VCaP (cell line): ENCODE results near the gene COL18A1.
"Not testable (repeated sequence)": the region's sequence is repeated elsewhere in the genome, so short reads cannot be mapped to it uniquely, and the experiment has no call there.

Experiments
- H3K27ac ChIP-seq: fragments of 450-650 bp; 2 replicates; pipeline ENCODE4 v1.5.1; 2017
- TF ChIP-seq, protein P1 (sequence below): fragments of 450-650 bp; conservative IDR thresholded peaks from 2 replicates; pipeline ENCODE4 v1.5.1; 2017; ENCODE audit warnings: mild to moderate bottlenecking, moderate library complexity

Gene COL18A1

DNA sequence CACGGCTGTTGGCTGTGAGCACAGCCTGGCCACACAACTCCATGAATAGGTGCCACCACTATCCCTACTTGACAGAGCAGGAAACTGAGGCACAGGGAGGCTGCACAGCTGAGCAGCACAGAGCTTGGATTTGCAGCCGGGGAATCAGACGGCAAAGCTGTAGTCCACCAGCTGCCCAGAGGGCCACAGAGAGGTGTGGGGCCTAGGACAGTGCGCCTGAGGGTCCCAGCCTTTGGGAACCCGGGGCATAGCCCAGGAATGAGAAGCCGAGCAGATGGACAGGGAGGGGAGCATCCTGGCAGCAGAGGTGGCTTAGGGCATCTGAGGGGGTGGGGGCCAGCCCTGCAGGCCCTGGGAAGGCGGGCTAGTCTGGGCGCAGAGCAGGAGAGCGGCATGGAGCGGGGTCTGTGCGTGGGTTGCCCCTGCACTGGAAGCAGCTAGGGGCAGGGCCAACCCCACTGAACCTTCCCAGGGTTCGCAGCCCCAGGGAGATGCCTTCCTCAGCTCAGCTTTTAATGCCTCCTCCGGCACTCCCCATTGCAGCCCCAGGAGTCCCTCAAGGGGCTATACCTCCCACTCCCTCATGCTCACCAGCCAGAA is 46.2 kb upstream of the COL18A1 start:
- TF ChIP-seq, protein P1, sequence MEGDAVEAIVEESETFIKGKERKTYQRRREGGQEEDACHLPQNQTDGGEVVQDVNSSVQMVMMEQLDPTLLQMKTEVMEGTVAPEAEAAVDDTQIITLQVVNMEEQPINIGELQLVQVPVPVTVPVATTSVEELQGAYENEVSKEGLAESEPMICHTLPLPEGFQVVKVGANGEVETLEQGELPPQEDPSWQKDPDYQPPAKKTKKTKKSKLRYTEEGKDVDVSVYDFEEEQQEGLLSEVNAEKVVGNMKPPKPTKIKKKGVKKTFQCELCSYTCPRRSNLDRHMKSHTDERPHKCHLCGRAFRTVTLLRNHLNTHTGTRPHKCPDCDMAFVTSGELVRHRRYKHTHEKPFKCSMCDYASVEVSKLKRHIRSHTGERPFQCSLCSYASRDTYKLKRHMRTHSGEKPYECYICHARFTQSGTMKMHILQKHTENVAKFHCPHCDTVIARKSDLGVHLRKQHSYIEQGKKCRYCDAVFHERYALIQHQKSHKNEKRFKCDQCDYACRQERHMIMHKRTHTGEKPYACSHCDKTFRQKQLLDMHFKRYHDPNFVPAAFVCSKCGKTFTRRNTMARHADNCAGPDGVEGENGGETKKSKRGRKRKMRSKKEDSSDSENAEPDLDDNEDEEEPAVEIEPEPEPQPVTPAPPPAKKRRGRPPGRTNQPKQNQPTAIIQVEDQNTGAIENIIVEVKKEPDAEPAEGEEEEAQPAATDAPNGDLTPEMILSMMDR: no peak
- H3K27ac ChIP-seq: no peak overlapping the region

DNA sequence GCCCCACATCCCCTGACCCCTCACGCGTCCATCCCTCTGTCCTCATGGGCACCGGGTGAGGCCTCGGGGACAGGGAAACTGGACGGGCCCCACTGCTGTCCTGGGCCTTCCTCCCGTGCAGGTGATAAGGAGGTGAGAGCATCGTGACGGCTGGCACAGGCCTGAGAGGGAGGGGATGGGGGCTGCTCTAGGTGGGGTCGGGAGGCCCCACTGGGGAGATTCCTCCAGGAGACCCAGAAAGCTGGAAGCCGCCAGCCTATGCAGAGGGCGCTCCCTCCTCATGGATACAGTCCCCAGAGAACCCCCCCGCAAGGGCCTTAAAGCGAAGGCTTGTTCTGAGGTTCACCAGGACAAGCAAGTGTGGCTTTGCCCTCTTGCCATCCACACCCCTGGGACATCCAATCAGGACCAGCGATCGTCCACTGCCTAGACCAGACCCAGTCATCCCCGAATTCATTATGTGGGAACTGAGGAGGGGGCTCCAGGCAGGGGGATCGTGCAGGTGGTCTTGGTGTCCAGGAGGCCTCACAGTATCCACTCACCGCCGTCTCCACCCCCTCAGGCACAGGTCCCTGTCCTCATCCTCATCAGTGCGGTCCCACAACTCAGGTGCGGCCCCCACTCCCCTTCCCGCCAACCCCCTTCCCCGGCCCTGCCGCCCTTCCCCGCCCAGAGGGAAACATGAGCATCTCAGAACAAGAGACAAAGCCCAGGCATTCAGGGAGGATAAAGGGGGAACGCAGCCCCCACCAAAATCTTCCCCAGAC is 45.3 kb upstream of the COL18A1 start:
- TF ChIP-seq, protein P1: no peak
- H3K27ac ChIP-seq: no peak overlapping the region

DNA sequence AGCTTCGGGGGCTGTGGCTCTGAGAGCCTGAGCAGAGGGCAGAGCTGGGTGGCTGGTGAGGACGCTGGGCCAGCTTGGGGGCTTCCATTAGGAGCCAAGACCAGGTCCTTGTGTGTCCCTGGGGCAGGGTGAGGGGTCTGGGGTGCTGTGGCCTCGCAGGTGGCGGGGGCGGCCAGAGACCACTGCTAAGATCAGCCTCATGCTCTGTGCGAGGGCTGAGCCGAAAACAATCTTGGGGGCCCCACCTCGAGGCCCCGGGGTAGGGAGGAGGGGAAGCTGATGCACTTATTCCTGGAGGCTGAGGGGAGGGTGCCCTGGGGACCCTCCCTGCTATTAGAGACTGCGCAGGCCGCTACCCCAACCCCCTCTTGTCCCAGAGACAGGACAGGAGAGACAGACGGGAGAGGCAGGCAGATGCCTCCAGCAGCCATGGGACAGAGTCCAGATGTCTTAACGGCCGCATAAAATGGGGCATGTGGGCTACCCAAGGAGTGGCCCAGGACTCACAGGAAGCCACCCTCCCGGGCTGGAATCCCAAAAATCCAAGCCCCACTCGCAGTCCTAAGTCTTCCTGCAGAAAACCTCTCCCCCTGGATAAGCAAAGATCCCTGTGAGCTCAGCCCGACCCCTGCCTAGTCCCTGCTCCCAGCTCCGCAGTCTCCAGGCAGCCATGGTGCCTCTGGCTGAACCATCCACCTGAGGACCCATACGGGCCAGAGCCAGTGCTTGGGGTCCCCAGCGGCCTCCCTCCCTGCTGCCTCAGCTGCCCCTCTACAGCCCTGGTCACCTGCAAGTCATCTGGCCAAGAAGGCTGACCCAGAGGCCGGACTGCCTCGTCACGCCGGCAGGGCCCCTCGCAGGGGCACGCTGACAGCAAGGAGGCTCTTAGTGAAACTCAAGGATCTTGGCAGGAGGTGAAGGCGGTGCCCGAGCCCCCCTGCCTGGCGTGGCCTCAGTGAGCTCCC is 43.6 kb upstream of the COL18A1 start:
- TF ChIP-seq, protein P1: no peak
- H3K27ac ChIP-seq: no peak overlapping the region

DNA sequence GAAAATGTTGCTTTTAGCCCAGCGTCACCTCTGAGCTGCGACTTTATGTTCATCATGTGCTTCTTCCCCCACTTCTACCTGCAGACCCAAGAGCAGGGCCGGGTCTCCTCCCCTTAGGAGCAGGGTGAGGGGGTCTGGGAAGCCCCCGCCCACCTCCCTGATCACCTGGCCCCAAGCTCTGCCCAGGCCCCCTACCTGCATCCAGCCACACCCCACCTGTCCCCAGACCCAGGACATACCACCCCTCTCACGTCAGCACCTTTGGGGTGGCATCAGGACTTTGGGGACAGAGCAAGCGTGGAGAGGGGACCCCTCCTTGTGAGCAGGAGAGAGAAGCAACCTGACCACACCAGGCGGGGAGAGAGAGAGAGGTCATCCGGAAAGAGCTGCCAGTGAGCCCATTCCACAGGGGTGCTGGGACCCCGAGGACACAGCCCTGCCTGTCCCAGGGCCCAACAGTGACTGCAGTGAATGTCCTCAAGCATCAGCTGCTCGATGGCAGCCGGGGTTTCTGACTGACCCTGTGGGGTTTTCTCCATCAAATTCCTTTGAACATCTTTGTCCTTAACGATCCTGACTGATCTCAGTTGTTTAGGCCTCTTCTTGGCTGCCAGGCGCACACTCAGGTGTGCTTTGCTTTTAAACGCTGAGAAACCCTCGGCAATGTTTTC is 42.8 kb upstream of the COL18A1 start:
- H3K27ac ChIP-seq: no peak overlapping the region
- TF ChIP-seq, protein P1: no peak

DNA sequence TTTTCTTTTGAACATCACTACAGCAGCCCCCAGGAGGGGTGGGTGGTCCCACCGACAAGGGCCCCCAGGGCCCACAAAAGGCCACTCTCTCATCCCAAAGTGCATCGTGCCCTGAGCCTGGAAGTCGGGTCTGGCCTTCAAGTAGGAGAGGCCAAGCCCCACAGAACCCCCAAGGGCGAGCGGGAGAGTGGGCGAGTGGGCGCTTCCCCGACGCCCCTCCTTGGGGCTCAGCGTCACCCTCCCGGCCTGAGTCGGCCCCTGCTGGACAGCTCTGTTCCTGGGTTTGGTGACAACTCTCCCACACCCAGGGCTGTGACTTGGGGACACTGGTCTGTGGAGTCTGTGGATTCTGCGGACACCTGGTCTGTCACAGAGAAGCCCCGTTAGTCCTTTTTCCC is 42.2 kb upstream of the COL18A1 start:
- no peak overlapping the region for H3K27ac ChIP-seq
- TF ChIP-seq, protein P1: no peak

DNA sequence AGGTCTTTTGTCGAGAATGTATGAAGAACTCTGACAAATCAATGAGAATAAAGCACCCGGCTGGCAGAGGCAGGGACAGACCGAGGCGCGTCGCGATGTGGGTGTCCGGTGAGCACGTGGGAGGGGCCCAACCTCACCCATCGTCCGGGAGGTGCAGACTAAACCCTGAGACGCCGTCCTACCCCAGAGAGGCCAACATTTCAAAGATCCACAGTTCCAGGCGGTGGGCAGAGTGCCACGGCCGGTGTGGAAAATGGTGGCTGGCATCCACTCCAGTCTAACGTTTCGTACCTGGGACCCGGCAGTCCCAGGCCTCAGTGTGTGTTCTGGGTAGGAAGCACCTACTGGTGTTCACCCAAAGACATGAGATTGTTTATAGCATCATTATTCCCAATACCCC is 41.7 kb upstream of the COL18A1 start:
- H3K27ac ChIP-seq: not testable (repeated sequence)

DNA sequence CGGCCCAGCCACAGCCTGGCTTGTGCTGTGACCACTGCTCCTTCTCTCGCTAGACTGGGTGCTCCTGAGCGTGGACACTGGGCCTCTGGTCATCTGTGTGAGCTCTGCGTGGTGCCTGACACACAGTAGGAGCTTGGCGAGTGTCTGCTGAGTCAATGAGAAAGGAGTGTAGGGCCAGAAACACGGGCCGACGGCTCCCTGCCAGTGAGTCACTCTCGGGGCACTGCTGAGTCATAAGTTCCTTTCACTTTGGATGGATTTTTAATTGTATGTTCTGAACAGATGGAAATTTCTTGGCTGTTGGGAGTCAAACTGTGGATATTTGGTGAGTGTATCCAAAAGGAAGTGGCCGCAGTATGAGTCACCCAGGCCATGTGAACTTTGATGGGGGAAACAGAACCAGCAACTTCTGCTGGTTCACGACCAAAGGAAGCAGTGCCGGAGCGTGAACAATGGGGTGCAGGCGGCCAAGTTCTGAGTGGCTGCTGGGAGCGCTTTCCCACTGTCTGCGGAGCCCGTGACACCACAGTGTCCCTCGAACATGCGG is 41.0 kb upstream of the COL18A1 start:
- TF ChIP-seq, protein P1: no peak
- H3K27ac ChIP-seq: no peak overlapping the region
